AG10803 (cell line): ENCODE results near the gene MSH3.

Source experiments
- DNase-seq: peaks from one replicate; pipeline ENCODE4 v3.0.0; 2010; ENCODE audit warnings: low read depth
- H3K4me3 ChIP-seq: 2 replicates; pipeline ENCODE4 v1.5.1; 2011; ENCODE audit warnings: mild to moderate bottlenecking, low read length, control low read depth
- TF ChIP-seq, protein P1 (sequence below): conservative IDR thresholded peaks from 2 replicates; pipeline ENCODE4 v1.5.1; 2011; ENCODE audit warnings: mild to moderate bottlenecking, low read length, control low read depth, inconsistent platforms

Gene MSH3

GRCh38 chr5:80854583-80854982 is 200.1 kb downstream of the MSH3 start:
- DNase-seq, result no peak
- TF ChIP-seq, protein P1, sequence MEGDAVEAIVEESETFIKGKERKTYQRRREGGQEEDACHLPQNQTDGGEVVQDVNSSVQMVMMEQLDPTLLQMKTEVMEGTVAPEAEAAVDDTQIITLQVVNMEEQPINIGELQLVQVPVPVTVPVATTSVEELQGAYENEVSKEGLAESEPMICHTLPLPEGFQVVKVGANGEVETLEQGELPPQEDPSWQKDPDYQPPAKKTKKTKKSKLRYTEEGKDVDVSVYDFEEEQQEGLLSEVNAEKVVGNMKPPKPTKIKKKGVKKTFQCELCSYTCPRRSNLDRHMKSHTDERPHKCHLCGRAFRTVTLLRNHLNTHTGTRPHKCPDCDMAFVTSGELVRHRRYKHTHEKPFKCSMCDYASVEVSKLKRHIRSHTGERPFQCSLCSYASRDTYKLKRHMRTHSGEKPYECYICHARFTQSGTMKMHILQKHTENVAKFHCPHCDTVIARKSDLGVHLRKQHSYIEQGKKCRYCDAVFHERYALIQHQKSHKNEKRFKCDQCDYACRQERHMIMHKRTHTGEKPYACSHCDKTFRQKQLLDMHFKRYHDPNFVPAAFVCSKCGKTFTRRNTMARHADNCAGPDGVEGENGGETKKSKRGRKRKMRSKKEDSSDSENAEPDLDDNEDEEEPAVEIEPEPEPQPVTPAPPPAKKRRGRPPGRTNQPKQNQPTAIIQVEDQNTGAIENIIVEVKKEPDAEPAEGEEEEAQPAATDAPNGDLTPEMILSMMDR, result no peak
- no peak overlapping the region for H3K4me3 ChIP-seq

DNA sequence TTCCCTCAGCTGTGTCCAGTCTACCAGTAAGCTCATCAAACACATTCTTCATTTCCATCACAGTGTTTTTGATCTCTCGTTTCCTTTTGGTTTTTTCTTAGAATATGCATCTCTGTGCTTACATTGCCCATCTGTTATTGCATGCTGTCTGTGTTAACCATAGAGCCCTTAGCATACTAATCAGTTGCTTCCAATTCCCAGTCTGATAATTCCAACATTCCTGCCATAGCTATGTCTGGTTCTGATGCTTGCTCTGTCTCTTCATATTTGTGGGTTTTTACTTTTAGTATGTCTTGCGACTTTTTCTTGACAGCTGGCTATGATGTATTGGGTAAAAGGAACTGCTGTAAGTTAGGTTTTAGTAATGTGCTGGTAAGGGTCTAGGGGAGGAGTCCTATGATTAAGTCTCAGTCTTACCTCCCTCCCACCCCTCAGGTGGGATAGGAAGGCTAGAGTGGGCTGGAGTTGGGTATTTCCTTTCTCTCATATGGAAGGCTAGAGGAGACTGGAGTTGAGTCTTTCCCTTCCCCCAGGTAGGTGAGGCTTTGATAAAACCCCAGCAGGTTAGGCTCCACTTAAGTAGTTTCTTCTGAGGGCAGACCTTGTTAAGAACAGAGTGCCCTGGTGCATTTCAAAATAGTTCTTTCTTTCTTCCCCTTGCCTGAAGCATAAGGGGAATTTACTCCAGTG is 206.6 kb downstream of the MSH3 start:
- peak; percentile 94 for DNase-seq
- TF ChIP-seq, protein P1, result no peak

GRCh38 chr5:80863708-80864107 is 209.3 kb downstream of the MSH3 start:
- no peak for DNase-seq
- TF ChIP-seq, protein P1, result no peak
- H3K4me3 ChIP-seq, result no peak overlapping the region

More for the DNA sequence above, 206.6 kb downstream of the MSH3 start:
- no peak overlapping the region for H3K4me3 ChIP-seq

DNA sequence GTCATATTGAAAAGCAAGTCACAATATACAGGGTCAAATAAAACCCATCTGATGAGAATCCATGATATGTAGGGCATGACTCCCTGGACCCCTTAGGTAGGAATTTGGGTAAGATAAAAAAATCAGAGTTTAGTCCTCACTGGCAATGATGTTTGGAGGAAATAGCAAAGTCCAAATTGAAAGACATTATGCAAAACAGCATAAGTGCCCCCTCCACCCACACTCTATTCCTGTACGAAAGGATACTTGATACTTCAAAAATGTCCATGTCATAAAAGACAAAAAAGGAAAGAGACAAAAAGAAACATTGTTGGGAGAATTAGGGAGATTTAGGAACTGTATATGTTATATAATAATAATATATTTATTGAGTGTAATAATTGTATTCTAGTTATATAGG is 209.7 kb downstream of the MSH3 start:
- no peak overlapping the region for H3K4me3 ChIP-seq
- TF ChIP-seq, protein P1, result no peak
- DNase-seq, result no peak

- TF ChIP-seq, protein P1, result no peak
- DNase-seq, result no peak
- no peak overlapping the region for H3K4me3 ChIP-seq
Observed at GRCh38 chr5:80864706-80865435, 210.4 kb downstream of the MSH3 start.

DNA sequence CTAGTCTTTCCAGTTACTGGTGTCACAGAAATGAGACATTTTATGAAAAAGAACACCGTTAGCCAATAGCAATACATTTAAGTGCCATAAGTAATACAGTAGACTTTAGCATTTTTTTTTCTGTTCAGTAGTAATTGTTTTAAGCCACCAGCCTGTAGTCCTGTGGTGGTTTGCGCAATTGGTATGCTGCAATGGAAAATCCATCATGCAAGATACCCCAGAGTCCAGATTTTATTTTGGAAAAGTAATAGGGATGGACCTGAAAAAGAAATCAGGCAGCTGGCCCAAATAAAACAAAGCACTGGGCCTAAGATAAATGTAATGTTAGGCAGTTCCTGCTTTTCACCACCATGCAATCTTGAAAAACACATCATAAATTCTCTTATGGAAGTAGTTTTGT is 211.1 kb downstream of the MSH3 start:
- peak; percentile 81 for DNase-seq
- no peak overlapping the region for H3K4me3 ChIP-seq
- TF ChIP-seq, protein P1, result peak; percentile 7; the same call in 1 of the 2 replicates

DNA sequence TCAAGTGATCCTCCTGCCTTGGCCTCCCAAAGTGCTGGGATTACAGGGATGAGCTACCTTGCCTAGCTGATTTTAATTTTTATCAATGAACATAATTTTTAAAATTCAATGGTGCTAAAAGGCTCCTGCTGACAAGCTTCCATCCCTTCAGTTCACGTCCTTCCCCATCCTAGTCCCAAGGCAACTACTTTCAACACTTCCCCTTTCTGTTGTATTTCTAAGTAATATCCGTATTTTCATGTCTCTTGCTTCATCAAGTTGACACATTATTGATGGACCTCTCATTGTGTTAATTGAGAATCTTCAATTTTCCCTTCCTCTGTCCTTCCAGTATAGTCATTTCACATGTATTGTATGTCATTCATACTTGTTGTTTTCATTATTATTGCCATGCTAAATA is 211.9 kb downstream of the MSH3 start:
- TF ChIP-seq, protein P1, result no peak
- H3K4me3 ChIP-seq, result no peak overlapping the region
- no peak for DNase-seq
